ENCODE data around the gene TSFM.

The TSFM gene

GRCh38 chr12:57846577-57847319 lies 64.2 kb downstream of the TSFM start, which contains the start of gene CTDSP2:
CTDSP2 (minus strand) TSS chr12:57846729; CDS start chr12:57846435, 294 bp downstream.
- H4K20me1 ChIP-seq (ENCODE audit: insufficient read depth, low read length), result no peaks in the 10 kb centered on the region
- no peaks in the 10 kb centered on the region; the same call in 1 of the 2 replicates for H3K27me3 ChIP-seq (ENCODE audit: insufficient read depth, low read length)
- no peaks in the 10 kb centered on the region for H3K79me2 ChIP-seq (ENCODE audit: insufficient read depth, low read length)
- peak within 1 kb of the TSS; percentile 82 for H3K4me3 ChIP-seq (ENCODE audit: low read depth, low read length, poor library complexity, severe bottlenecking)
- TF ChIP-seq EZH2 (IDR thresholded peaks at IDR 0.05; ENCODE audit: borderline replicate concordance, low read length), result no peak
- TF ChIP-seq CTCF (IDR thresholded peaks at IDR 0.05; ENCODE audit: low read length), result no peak
- H3K4me1 ChIP-seq (ENCODE audit: insufficient read depth, low read length, severe bottlenecking), result peaks cover 26% of the 10 kb centered on the region
- no peak within 1 kb of the TSS; the same call in 1 of the 2 replicates for H2AFZ ChIP-seq (ENCODE audit: low read length)
- H3K4me2 ChIP-seq (ENCODE audit: low read length), result peak within 1 kb of the TSS; percentile 81
- no peaks in the 10 kb centered on the region for H3K9me3 ChIP-seq (ENCODE audit: low read length)
- no peak within 1 kb of the TSS for H3K27ac ChIP-seq (ENCODE audit: low read depth, low read length, poor library complexity, severe bottlenecking)
- no peaks in the 10 kb centered on the region for H3K9me2 ChIP-seq (ENCODE audit: low read depth, low read length)
- no peaks in the 10 kb centered on the region for H3F3A ChIP-seq (ENCODE audit: insufficient read depth, low read length)
- H3K9ac ChIP-seq (ENCODE audit: low read length), result peak within 1 kb of the TSS; percentile 71
- H3K36me3 ChIP-seq (ENCODE audit: insufficient read depth, low read length), result no peaks in the 10 kb centered on the region

Measured in OCI-LY1 (cell line).